MM.1S (cell line): ENCODE data around the gene ARHGEF19.

Source experiments
- DNase-seq: peaks from one replicate; pipeline ENCODE4 v3.0.0-alpha.2; 2015
- H2AFZ ChIP-seq: fragments of 300-600 bp; sonication (generic); 2 replicates; pipeline ENCODE4 v1.6.0; 2016; ENCODE audit warnings: antibody characterized with exemption, low read length
- H3F3A ChIP-seq: fragments of 300-600 bp; sonication (generic); 2 replicates; pipeline ENCODE4 v1.6.1; 2016; ENCODE audit warnings: mild to moderate bottlenecking, antibody characterized with exemption, low read length, moderate library complexity, mixed read lengths; ENCODE audit not compliant: insufficient read depth
- H3K27ac ChIP-seq: fragments of 300-600 bp; sonication (generic); 2 replicates; pipeline ENCODE4 v1.5.1; 2016; ENCODE audit warnings: mild to moderate bottlenecking, low read length
- H3K27me3 ChIP-seq: fragments of 300-600 bp; sonication (generic); replicated peaks from 2 replicates; pipeline ENCODE4 v1.6.0; 2016; ENCODE audit warnings: low read length; ENCODE audit not compliant: insufficient read depth
- H3K36me3 ChIP-seq: fragments of 300-600 bp; sonication (generic); replicated peaks from 2 replicates; pipeline ENCODE4 v1.6.1; 2016; ENCODE audit warnings: mild to moderate bottlenecking, low read length, mixed read lengths; ENCODE audit not compliant: insufficient read depth
- H3K4me1 ChIP-seq: fragments of 300-600 bp; sonication (generic); 2 replicates; pipeline ENCODE4 v1.6.1; 2016; ENCODE audit warnings: low read length, mixed read lengths
- H3K4me2 ChIP-seq: fragments of 300-600 bp; sonication (generic); 2 replicates; pipeline ENCODE4 v1.6.0; 2016; ENCODE audit warnings: low read depth, low read length
- H3K4me3 ChIP-seq: fragments of 300-600 bp; sonication (generic); 2 replicates; pipeline ENCODE4 v1.5.1; 2016; ENCODE audit warnings: low read length, mixed read lengths
- H3K79me2 ChIP-seq: fragments of 300-600 bp; sonication (generic); 2 replicates; pipeline ENCODE4 v1.6.1; 2016; ENCODE audit warnings: mixed run types, low read length, mixed read lengths
- H3K9ac ChIP-seq: fragments of 300-600 bp; sonication (generic); 2 replicates; pipeline ENCODE4 v1.6.1; 2016; ENCODE audit warnings: low read length, mixed read lengths
- H3K9me2 ChIP-seq: fragments of 300-600 bp; sonication (generic); replicated peaks from 2 replicates; pipeline ENCODE4 v1.6.1; 2016; ENCODE audit warnings: mild to moderate bottlenecking, low read length, mixed read lengths; ENCODE audit not compliant: insufficient read depth
- H3K9me3 ChIP-seq: fragments of 300-600 bp; sonication (generic); replicated peaks from 2 replicates; pipeline ENCODE4 v1.6.1; 2016; ENCODE audit warnings: mild to moderate bottlenecking, low read length, mixed read lengths; ENCODE audit not compliant: insufficient read depth
- H4K20me1 ChIP-seq: fragments of 300-600 bp; sonication (generic); 2 replicates; pipeline ENCODE4 v1.6.1; 2016; ENCODE audit warnings: mild to moderate bottlenecking, low read length, moderate library complexity, mixed read lengths; ENCODE audit not compliant: insufficient read depth
- CTCF ChIP-seq: fragments of 300-600 bp; sonication (generic); IDR thresholded peaks from 2 replicates; pipeline ENCODE4 v1.5.1; 2016; ENCODE audit warnings: antibody characterized with exemption, low read length, mixed read lengths
- EZH2 ChIP-seq: fragments of 300-600 bp; sonication (generic); optimal IDR thresholded peaks from 2 replicates; pipeline ENCODE3; 2017; ENCODE audit warnings: low read depth, mild to moderate bottlenecking, antibody characterized with exemption, low read length, mixed read lengths
- EZH2phosphoT487 ChIP-seq: fragments of 300-600 bp; sonication (generic); IDR thresholded peaks from 2 replicates; pipeline ENCODE4 v1.6.1; 2018; ENCODE audit warnings: antibody characterized with exemption, low read length

Gene ARHGEF19

GRCh38 chr1:16166117-16166516, 46.3 kb downstream of the ARHGEF19 start:
- no peak overlapping the region for H3K4me3 ChIP-seq
- no peak overlapping the region for H3K4me2 ChIP-seq
- no peaks in the 10 kb centered on the region for H3K9me2 ChIP-seq
- H3K9ac ChIP-seq, result no peak overlapping the region
- H2AFZ ChIP-seq, result no peak overlapping the region
- H3K9me3 ChIP-seq, result no peaks in the 10 kb centered on the region
- peaks cover 27% of the 10 kb centered on the region for H3K27me3 ChIP-seq
- no peak overlapping the region for H3K27ac ChIP-seq
- no peak for DNase-seq
- H3K79me2 ChIP-seq, result no peaks in the 10 kb centered on the region
- peaks cover 12% of the 10 kb centered on the region for H3F3A ChIP-seq
- no peaks in the 10 kb centered on the region for H3K36me3 ChIP-seq
- TF ChIP-seq CTCF, result no peak
- TF ChIP-seq EZH2phosphoT487, result no peak
- TF ChIP-seq EZH2, result no peak
- H3K4me1 ChIP-seq, result peaks cover 7% of the 10 kb centered on the region
- H4K20me1 ChIP-seq, result no peaks in the 10 kb centered on the region

DNA sequence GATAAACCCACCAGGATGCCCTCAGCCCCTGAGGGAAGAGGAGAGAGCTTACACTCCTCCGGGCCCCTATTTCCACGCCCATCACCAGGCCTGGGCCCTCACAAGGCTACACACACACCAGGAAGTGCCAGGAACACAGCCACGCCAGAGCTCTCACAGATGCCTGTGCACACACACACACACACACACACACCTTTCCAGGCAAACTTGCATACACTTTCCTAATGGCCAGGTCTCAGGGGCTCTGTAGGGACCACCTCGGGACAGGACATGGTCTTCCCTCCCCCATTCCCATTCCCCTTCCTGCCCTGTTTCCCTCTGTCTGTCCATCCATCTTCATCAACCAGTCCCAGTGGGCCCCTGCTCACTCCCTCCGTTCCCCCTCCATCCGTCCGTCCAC, 46.9 kb downstream of the ARHGEF19 start:
- peaks cover 12% of the 10 kb centered on the region for H3F3A ChIP-seq
- H2AFZ ChIP-seq, result no peak overlapping the region
- no peaks in the 10 kb centered on the region for H3K9me3 ChIP-seq
- H3K4me2 ChIP-seq, result no peak overlapping the region
- H3K27me3 ChIP-seq, result peaks cover 21% of the 10 kb centered on the region
- H4K20me1 ChIP-seq, result no peaks in the 10 kb centered on the region
- H3K9me2 ChIP-seq, result no peaks in the 10 kb centered on the region
- DNase-seq, result no peak
- H3K4me3 ChIP-seq, result no peak overlapping the region
- H3K79me2 ChIP-seq, result no peaks in the 10 kb centered on the region
- H3K4me1 ChIP-seq, result peaks cover 7% of the 10 kb centered on the region
- no peak overlapping the region for H3K27ac ChIP-seq
- no peak for TF ChIP-seq CTCF
- H3K9ac ChIP-seq, result no peak overlapping the region
- H3K36me3 ChIP-seq, result no peaks in the 10 kb centered on the region

DNA sequence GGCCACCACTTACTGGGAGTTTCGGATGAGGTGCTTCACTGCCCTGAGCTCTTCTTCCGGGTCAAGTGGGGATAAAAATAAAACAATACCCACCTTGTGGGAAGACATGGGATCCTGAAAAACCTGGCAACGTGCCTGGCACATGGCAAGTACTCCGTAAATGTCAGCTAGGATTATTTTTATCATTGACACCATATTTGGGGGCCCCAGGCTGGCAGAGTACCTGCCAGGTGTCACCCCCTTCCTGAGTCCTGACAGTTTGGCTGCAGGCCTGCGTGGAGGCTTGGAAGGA, 47.4 kb downstream of the ARHGEF19 start:
- H3K9ac ChIP-seq, result no peak overlapping the region
- no peaks in the 10 kb centered on the region for H4K20me1 ChIP-seq
- H3K79me2 ChIP-seq, result no peaks in the 10 kb centered on the region
- TF ChIP-seq EZH2phosphoT487, result no peak
- TF ChIP-seq CTCF, result no peak
- TF ChIP-seq EZH2, result no peak
- H3K36me3 ChIP-seq, result no peaks in the 10 kb centered on the region
- H3F3A ChIP-seq, result peaks cover 12% of the 10 kb centered on the region
- no peak overlapping the region for H2AFZ ChIP-seq
- peaks cover 7% of the 10 kb centered on the region for H3K4me1 ChIP-seq
- H3K27ac ChIP-seq, result no peak overlapping the region
- DNase-seq, result no peak
- H3K9me2 ChIP-seq, result no peaks in the 10 kb centered on the region
- H3K4me3 ChIP-seq, result no peak overlapping the region
- H3K4me2 ChIP-seq, result no peak overlapping the region
- no peaks in the 10 kb centered on the region for H3K9me3 ChIP-seq
- H3K27me3 ChIP-seq, result peaks cover 16% of the 10 kb centered on the region
